Esophagus muscularis mucosa (tissue), 4 donors: Measurements from ENCODE around the gene AP4S1. TPM values are rescaled to one million over a fixed set of nuclear protein-coding genes. Genes with fewer than 3 reads are reported as not detected.
A peak's percentile ranks its signal among the peaks of the same experiment; 100 is the strongest.
"Not testable (repeated sequence)": the region's sequence is repeated elsewhere in the genome, so short reads cannot be mapped to it uniquely, and the experiment has no call there.

Source experiments
- DNase-seq: peaks from one replicate; pipeline ENCODE4 v3.0.0-alpha.2; 2017; ENCODE audit errors: extremely low spot score
- H3K27ac ChIP-seq, 4 donors: fragments of 200-600 bp; sonication (generic); replicated peaks in 1 of 4; 1 replicate in 3 of 4; 2 replicates in 1 of 4; pipeline ENCODE4 v1.5.1; 2016 to 2019; ENCODE audit warnings: mild to moderate bottlenecking in 1 of 4
- H3K27me3 ChIP-seq, 4 donors: fragments of 200-600 bp; sonication (generic); one replicate each; pipeline versions ENCODE4 v1.5.1 to v1.6.0; 2016 to 2019
- H3K36me3 ChIP-seq, 4 donors: fragments of 200-600 bp; sonication (generic); one replicate each; pipeline ENCODE4 v1.5.1; 2016 to 2019
- H3K4me1 ChIP-seq, 4 donors: fragments of 200-600 bp; sonication (generic); one replicate each; pipeline ENCODE4 v1.5.1; 2016 to 2019
- H3K4me3 ChIP-seq, 4 donors: fragments of 200-600 bp; sonication (generic); 1 replicate in 2 of 4; 2 replicates in 2 of 4; pipeline ENCODE4 v1.5.1; 2016 to 2019; ENCODE audit warnings: mild to moderate bottlenecking in 4 of 4, moderate library complexity in 1 of 4
- H3K9me3 ChIP-seq, 4 donors: fragments of 200-600 bp; sonication (generic); 1 replicate in 3 of 4; 2 replicates in 1 of 4; pipeline ENCODE4 v1.5.1; 2016 to 2019
- EP300 ChIP-seq: sonication (generic); formaldehyde crosslinking; IDR thresholded peaks from one replicate; pipeline ENCODE4 v1.6.1; 2017; ENCODE audit warnings: antibody characterized with exemption
- POLR2A ChIP-seq: fragments of 450-650 bp; IDR thresholded peaks from one replicate; pipeline ENCODE4 v1.6.1; 2017; ENCODE audit warnings: antibody characterized with exemption, moderate library complexity, mild to moderate bottlenecking, low read depth
- POLR2AphosphoS5 ChIP-seq, 2 donors: sonication (generic); formaldehyde crosslinking; IDR thresholded peaks; one replicate each; pipeline ENCODE4 v1.6.1; 2017; ENCODE audit warnings: antibody characterized with exemption in 2 of 2
- WGBS: methylation state at CpG from one replicate; pipeline ENCODE4 v1.1.5; 2018; 5-methylcytosine and 5-hydroxymethylcytosine counted together
- intact Hi-C: fragments of 100-400 bp; cut with DNase I; formaldehyde crosslinking; loops from one replicate; pipeline ENCODE4 v1.15.1; 2023
- total RNA-seq, 4 donors: library from RNA; depleted of rRNA; stranded (reverse); fragments of >200 nt; gene quantifications; one replicate each; pipeline versions ENCODE4 v1.1.0 to v1.2.1, GENCODE V29; 2016
- TF ChIP-seq, protein P1 (sequence below), 3 experiments: fragments of 200-600 bp in 2 of 3; fragments of 450-650 bp in 1 of 3; sonication (generic) in 2 of 3; IDR thresholded peaks; one replicate each; pipeline ENCODE4 v1.5.1; 2017 to 2019; ENCODE audit warnings: antibody characterized with exemption in 3 of 3, mild to moderate bottlenecking in 2 of 3, moderate library complexity in 1 of 3

AP4S1 gene
- total RNA-seq, 4 donors from 2014 or later, result 5.0 to 12.3 (median 9.3) TPM

DNA sequence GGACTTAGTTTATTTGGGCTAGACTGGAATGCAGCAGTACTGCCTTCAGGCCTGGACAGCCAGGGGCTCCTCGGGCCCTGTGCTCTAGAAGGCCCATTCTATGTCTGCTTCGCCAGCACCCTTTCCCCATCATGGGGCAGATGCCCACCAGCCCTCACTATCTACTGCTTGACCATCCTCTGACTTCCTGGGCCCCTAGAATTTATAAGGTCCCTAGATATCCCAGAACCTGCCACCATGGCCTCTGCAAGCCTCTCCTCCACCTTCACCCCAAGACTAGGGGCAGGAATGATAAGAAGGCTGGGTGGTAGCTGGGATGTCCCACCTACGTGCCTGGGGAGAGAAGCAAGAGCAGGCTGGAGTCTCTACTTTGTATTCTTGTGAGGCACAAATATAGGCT, 59.6 kb downstream of the AP4S1 start:
- Histone ChIP-seq H3K4me3 (no peak overlapping the region), H3K36me3 (peaks cover 0 to 10% (median 6%) of the 10 kb centered on the region in 4 donors), H3K27ac (peak overlapping the region in 3 of 4 donors; percentile 33 to 77 (median 68)), H3K4me1 (peaks cover 0 to 19% (median 17%) of the 10 kb centered on the region in 4 donors), H3K27me3 (no peaks in the 10 kb centered on the region), H3K9me3 (no peaks in the 10 kb centered on the region)
- intact Hi-C loops, result no loop called here
- no peak for DNase-seq
- WGBS, result 97% methylated on average over 3 of the region's 3 CpGs
- TF ChIP-seq POLR2AphosphoS5 (IDR thresholded peaks at IDR 0.05) (no peak), POLR2A (no peak), EP300 (no peak)

- 97% methylated on average over 9 of the region's 9 CpGs for WGBS
- peaks cover 14 to 33% (median 28%) of the 10 kb centered on the region in 4 donors for H3K4me1 ChIP-seq
- H3K9me3 ChIP-seq, H3K27me3 ChIP-seq, H3K4me3 ChIP-seq, intact Hi-C loops, H3K36me3 ChIP-seq, H3K27ac ChIP-seq, DNase-seq: not testable (repeated sequence)
Observed at GRCh38 chr14:31086466-31086865, 61.0 kb downstream of the AP4S1 start.

DNA sequence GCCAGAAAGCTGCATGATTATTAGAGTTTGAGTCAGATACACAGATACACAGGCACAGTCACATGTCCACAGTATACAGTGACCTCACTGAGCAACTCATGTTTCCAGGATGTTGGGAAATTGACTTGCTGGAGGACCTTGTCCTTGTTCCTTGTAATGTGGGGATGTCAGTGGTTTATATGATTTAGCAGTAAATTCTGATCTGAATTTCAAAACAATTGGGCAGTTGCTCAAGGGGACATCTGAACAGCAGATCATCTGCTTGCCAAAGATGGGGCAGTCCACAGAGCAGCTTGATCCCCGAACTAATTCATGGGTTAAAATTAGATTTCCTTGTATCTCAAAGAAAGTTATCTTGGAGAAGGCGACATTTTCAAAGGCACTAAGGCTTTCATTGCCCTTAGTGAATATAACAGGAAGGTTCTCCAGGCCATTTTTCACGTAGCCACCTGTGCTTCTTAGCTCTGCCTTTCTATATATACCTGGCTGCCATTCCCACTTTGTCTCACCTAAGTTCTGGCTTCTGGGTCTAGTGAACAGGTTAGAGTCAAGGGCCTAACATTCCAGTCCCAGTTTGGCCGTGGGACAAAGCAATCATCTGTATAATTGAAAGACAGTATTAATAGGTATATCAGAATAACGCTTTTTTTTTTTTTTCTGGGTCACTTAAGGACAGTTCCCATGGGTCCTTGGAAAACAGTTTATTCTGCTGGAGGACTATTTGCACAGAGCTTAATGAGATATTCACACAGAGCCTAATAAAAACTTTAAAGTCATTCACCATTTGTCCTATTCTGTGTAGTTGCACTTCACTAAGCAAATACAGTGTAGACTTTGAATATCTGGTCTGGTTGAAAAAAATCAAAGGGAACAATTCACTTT, 65.7 kb downstream of the AP4S1 start:
- Histone ChIP-seq H3K4me3 (no peak overlapping the region), H3K4me1 (peaks cover 20 to 24% (median 21%) of the 10 kb centered on the region in 4 donors), H3K27ac (peak overlapping the region; percentile 49 to 69 (median 66)), H3K27me3 (no peaks in the 10 kb centered on the region), H3K36me3 (peaks cover 0 to 4% (median 0%) of the 10 kb centered on the region in 4 donors), H3K9me3 (no peaks in the 10 kb centered on the region)
- TF ChIP-seq POLR2AphosphoS5 (IDR thresholded peaks at IDR 0.05), result peak; percentile 57 to 61
- TF ChIP-seq, protein P1, sequence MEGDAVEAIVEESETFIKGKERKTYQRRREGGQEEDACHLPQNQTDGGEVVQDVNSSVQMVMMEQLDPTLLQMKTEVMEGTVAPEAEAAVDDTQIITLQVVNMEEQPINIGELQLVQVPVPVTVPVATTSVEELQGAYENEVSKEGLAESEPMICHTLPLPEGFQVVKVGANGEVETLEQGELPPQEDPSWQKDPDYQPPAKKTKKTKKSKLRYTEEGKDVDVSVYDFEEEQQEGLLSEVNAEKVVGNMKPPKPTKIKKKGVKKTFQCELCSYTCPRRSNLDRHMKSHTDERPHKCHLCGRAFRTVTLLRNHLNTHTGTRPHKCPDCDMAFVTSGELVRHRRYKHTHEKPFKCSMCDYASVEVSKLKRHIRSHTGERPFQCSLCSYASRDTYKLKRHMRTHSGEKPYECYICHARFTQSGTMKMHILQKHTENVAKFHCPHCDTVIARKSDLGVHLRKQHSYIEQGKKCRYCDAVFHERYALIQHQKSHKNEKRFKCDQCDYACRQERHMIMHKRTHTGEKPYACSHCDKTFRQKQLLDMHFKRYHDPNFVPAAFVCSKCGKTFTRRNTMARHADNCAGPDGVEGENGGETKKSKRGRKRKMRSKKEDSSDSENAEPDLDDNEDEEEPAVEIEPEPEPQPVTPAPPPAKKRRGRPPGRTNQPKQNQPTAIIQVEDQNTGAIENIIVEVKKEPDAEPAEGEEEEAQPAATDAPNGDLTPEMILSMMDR (IDR thresholded peaks at IDR 0.05), result no peak
- 77% methylated on average over 5 of the region's 5 CpGs for WGBS
- no peak for DNase-seq
- intact Hi-C loops, result no loop called here

DNA sequence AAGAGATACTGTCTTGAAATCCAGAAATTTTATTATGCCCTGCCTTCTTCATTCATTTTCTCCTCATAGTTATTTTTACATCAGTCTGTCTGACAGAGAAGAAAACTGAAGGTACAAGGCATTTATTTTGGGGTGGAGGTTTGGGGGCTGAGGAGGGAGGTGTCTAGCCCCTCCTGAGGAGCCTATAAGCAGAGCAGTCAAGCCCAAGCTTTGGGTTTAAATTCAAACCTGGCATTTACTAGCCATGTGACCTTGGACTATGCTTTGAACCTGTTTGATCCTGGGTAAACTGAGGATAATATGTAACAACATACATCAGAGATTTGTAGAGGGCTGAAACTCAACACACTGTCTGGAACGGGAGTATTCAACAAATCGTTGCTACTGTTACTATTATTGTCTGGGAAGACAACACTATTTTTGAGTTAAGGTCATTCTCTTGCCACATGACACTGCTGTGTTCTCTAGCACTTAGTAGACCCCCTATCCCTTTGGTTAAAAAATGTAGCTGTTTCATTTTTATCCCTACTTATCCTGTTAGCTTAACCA, 66.8 kb downstream of the AP4S1 start:
- H3K4me3 ChIP-seq, result no peak overlapping the region
- intact Hi-C loops, result no loop called here
- no peaks in the 10 kb centered on the region for H3K9me3 ChIP-seq
- H3K36me3 ChIP-seq, result peaks cover 0 to 6% (median under 1%) of the 10 kb centered on the region in 4 donors
- no peak for TF ChIP-seq EP300
- TF ChIP-seq POLR2AphosphoS5 (IDR thresholded peaks at IDR 0.05), result no peak
- TF ChIP-seq POLR2A, result no peak
- TF ChIP-seq, protein P1 (IDR thresholded peaks at IDR 0.05), result no peak
- H3K4me1 ChIP-seq, result peaks cover 20 to 24% (median 21%) of the 10 kb centered on the region in 4 donors
- no peaks in the 10 kb centered on the region for H3K27me3 ChIP-seq
- no peak overlapping the region for H3K27ac ChIP-seq
- 74% methylated on average over 2 of the region's 2 CpGs for WGBS
- no peak for DNase-seq

- Histone ChIP-seq H3K4me1 (peaks cover 20 to 24% (median 21%) of the 10 kb centered on the region in 4 donors), H3K36me3 (peaks cover 7 to 23% (median 19%) of the 10 kb centered on the region in 4 donors)
- DNase-seq, intact Hi-C loops, H3K4me3 ChIP-seq, H3K27me3 ChIP-seq, H3K9me3 ChIP-seq, H3K27ac ChIP-seq: not testable (repeated sequence)
- WGBS, result 90% methylated on average over 10 of the region's 10 CpGs
Observed at GRCh38 chr14:31093884-31094839, 68.7 kb downstream of the AP4S1 start.

DNA sequence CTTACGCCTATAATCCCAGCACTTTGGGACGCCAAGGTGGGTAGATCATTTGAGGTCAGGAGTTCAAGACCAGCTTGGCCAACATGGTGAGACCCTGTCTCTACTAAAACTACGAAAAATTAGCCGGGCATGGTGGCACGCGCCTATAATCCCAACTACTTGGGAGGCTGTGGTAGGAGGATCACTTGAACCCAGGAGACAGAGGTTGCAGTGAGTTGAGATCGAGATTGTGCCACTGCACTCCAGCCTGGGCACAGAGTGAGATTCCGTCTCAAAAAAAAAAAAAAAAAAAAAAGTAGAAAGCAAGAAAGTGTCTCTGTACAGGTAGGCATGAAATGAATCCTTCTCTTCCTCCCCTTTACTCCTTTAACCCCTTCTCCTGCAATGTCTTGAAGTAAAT, 70.4 kb downstream of the AP4S1 start:
- intact Hi-C loops, result not testable (repeated sequence)
- 97% methylated on average over 7 of the region's 8 CpGs for WGBS

More for the DNA sequence above, 70.4 kb downstream of the AP4S1 start:
- H3K9me3 ChIP-seq, H3K27me3 ChIP-seq, H3K4me3 ChIP-seq, H3K27ac ChIP-seq, DNase-seq: not testable (repeated sequence)
- Histone ChIP-seq H3K36me3 (peaks cover 16 to 36% (median 35%) of the 10 kb centered on the region in 4 donors), H3K4me1 (peaks cover 13 to 14% (median 14%) of the 10 kb centered on the region in 4 donors)
